GM12864 (cell line): Measurements from ENCODE around the gene PDIA5.

Experiments used
- DNase-seq: peaks from one replicate; pipeline ENCODE4 v3.0.0-alpha.2; 2011; ENCODE audit warnings: low read depth
- H3K4me3 ChIP-seq: 2 replicates; pipeline ENCODE4 v1.5.1; 2011; ENCODE audit warnings: mild to moderate bottlenecking, low read depth, low read length, control low read depth
- CTCF ChIP-seq: IDR thresholded peaks from 2 replicates; pipeline ENCODE4 v1.5.1; 2011; ENCODE audit warnings: low read depth, mild to moderate bottlenecking, moderate library complexity, low read length, control low read depth, inconsistent platforms; ENCODE audit errors: missing control alignments

The PDIA5 gene

DNA sequence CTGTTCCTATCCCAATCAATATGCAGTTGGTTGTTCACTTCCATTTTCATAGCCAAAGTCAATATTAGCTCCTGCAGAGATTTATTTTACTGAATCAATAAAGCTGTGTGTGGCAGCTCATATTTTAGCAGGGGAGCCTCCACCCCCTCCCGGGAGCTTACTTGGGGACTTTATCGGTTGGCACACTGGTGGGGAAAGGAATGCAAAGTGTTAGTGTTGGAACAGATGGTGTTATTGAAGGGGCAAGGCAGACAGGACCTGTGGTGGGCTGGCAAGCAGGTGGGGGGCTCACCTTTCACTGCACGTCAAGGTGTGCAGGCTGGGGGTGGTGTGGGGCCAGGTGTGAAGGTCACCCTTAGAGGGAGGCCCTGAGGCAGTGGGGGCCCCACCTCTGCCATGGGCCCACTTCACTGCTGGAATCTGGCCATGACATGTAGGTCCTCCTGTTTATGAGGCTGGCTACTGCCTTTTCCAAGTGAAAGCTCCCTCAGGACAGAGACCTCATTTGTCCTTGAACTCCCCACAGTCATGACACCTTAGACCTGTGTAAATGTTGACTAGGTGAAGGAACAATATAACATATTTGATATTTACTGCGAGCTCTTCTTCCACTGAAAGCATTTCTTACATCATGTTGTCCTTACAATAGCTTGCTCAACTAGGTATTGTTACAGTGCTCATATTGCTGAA lies 90.9 kb downstream of the PDIA5 start:
- TF ChIP-seq CTCF = no peak
- DNase-seq = no peak
- H3K4me3 ChIP-seq = no peak overlapping the region

DNA sequence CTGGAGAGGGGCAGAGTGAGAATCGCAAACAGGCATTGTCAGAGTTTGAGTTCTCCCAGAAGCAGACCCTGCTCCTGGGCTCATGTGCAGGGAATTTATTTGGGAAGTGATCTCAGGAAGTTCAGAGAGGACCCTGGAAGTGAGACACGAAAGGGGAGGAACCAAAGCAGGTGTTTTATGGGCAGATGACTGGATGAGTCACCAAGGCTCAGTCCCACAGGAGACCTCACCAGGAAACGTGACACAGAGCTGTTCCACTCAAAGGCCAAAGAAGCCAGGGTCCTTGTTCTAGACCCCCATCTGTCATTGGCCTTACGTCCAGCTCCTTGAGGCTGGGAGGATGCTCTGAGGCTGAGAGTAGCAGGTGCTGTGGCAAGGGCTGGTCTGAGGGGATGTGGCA lies 91.5 kb downstream of the PDIA5 start:
- TF ChIP-seq CTCF = no peak
- no peak overlapping the region for H3K4me3 ChIP-seq
- DNase-seq = no peak

GRCh38 chr3:123158899-123159390 lies 92.1 kb downstream of the PDIA5 start:
- DNase-seq = no peak
- H3K4me3 ChIP-seq = no peak overlapping the region
- TF ChIP-seq CTCF = no peak

DNA sequence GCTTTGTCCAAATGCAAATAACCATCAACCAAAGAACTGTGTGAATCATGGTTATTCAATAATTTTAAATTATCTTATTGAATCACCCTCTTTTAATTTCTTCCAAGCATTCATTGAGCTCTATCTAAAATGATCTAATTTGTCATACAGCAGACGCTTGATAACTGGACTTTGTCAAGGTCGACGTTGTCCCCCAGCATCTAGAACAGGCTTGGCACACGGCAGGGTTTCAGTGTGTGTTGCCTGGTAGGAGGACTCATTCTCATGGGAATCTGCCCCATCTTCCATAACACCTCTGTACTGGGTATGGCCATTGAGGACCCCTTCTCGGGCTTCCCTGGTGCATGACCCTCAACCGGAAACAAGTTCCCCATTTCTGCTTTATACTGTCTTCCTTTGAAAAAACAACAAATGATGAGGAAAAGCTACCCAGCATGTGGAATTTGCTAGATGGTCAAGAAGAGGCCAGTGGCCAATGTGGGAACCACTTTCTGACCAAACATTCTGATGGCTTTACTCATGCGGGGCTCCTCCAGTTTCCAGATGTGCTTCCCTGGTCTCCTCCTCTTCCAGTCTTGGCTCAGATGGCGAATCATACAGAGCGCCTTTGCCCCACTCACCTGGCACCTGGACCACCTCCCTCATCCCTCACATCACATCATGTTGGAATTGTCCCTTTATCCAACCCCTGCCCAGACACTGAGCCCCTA lies 93.3 kb downstream of the PDIA5 start:
- no peak overlapping the region for H3K4me3 ChIP-seq
- no peak for DNase-seq

DNA sequence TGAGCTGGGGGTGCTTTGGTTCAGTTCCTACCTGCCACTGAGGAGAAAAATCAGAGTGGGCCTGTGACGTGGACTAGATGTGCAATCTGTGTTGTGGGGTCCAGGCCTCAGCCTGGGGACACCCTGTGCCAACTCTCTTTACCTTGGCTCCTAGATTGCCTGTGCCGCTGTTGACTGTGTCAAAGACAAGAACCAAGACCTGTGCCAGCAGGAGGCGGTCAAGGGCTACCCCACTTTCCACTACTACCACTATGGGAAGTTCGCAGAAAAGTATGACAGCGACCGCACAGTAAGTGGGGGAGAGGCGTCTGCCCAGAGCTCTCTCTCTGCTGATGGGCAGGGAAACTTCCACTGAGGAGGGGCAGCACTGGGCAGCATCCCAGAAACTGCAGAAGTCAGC lies 94.3 kb downstream of the PDIA5 start:
- no peak for DNase-seq
- no peak overlapping the region for H3K4me3 ChIP-seq
- TF ChIP-seq CTCF = peak; percentile 14

More for the DNA sequence above, 93.3 kb downstream of the PDIA5 start:
- no peak for TF ChIP-seq CTCF

GRCh38 chr3:123163141-123163540 lies 96.3 kb downstream of the PDIA5 start:
- DNase-seq = no peak
- no peak overlapping the region for H3K4me3 ChIP-seq
- TF ChIP-seq CTCF = no peak
